Measurements from ENCODE around the gene CFAP46. TPM values are rescaled to one million over a fixed set of nuclear protein-coding genes. Genes with fewer than 3 reads are reported as not detected.
A peak's percentile ranks its signal among the peaks of the same experiment; 100 is the strongest.

The CFAP46 gene
- total and polyA plus RNA-seq, 7 experiments from 2014 or later: 0.05 TPM; not detected in 6

DNA sequence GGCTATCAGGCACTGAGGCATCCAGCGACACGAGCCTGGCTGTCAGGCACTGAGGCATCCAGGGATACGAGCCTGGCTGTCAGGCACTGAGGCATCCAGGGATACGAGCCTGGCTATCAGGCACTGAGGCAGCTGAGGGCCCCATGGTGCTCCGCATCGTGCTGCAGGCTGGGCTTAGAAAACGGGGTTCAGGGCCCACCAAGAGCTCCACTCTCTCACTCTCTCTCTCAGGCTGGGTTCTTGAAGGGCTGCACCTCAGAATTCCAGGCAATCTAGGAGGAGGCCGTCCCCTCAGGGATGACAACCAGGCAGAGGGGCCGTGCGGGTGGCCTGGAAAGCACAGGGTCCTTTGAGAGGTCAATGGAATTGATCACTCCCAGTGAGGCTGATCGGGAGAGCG lies 69.0 kb downstream of the CFAP46 start:
- Mint-ChIP-seq H3K4me1 (peaks cover 0 to 4% (median 0%) of the 10 kb centered on the region in 7 donors), H3K4me3 (no peak overlapping the region), H3K27ac (no peak overlapping the region), H3K9me3 (peaks cover 0 to 19% (median 4%) of the 10 kb centered on the region in 11 donors), H3K36me3 (peaks cover 0 to 8% (median 0%) of the 10 kb centered on the region in 5 donors), H3K27me3 (peaks cover 0 to 36% (median 19%) of the 10 kb centered on the region in 5 donors)
- ChIA-PET POLR2A (no interaction called here), CTCF (no interaction called here)
- DNase-seq (no peak), ATAC-seq (no peak)
- no peaks in the 10 kb centered on the region for H3K36me3 ChIP-seq (ENCODE audit: control insufficient read depth in 2 of 3, insufficient read depth in 3 of 3, low read length in 3 of 3)
- no peaks in the 10 kb centered on the region for H3K9me3 ChIP-seq (ENCODE audit: control insufficient read depth in 2 of 3, low read length in 3 of 3)
- intact Hi-C loops (cut with micrococcal nuclease): no loop called here
- H3K4me1 ChIP-seq (ENCODE audit: control insufficient read depth in 2 of 2, insufficient read depth in 2 of 2, low read length in 2 of 2): no peaks in the 10 kb centered on the region
- H3K27me3 ChIP-seq (ENCODE audit: control insufficient read depth in 2 of 2, insufficient read depth in 2 of 2, low read length in 2 of 2): no peaks in the 10 kb centered on the region
- H3K27ac ChIP-seq (ENCODE audit: low read depth, low read length): no peak overlapping the region
- no peak overlapping the region for H3K4me3 ChIP-seq (ENCODE audit: low read length)

DNA sequence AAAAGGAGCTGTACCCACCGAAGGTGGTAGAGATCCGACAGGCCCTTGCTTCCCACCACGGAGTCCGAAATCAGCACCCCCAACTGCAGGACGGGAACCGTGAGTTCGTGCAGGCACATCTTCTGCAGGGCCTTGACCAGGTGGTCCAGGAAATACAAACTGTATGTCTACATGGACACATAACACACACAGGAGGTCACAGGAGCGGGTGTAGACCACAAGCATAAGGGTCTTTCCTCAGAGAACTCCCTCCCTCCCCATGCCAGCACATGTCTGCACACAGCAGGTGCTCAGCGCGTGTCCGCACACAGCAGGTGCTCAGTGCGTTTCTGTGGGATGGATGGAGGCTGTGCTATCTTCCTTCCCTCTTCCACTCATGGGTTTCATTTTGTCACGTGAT lies 69.7 kb downstream of the CFAP46 start:
- no peaks in the 10 kb centered on the region for H3K36me3 ChIP-seq (ENCODE audit: control insufficient read depth in 2 of 3, insufficient read depth in 3 of 3, low read length in 3 of 3)
- no peak overlapping the region for H3K27ac ChIP-seq (ENCODE audit: low read depth, low read length)
- ATAC-seq (no peak), DNase-seq (peak in 1 of 9 donors; percentile 7)
- no peak overlapping the region for H3K4me3 ChIP-seq (ENCODE audit: low read length)
- H3K36me3 Mint-ChIP-seq: peaks cover 0 to 8% (median 0%) of the 10 kb centered on the region in 5 donors
- no peaks in the 10 kb centered on the region for H3K27me3 ChIP-seq (ENCODE audit: control insufficient read depth in 2 of 2, insufficient read depth in 2 of 2, low read length in 2 of 2)
- no peak overlapping the region for H3K4me3 Mint-ChIP-seq
- CTCF ChIA-PET: interaction anchor here (0.6 kb wide), 1 partner anchor 34 kb away, joined by 3 read pairs; no protein-coding TSS in a partner anchor
- no peak overlapping the region for H3K27ac Mint-ChIP-seq
- intact Hi-C loops (cut with micrococcal nuclease): no loop called here
- POLR2A ChIA-PET: no interaction called here
- peaks cover 0 to 19% (median 4%) of the 10 kb centered on the region in 11 donors for H3K9me3 Mint-ChIP-seq
- no peaks in the 10 kb centered on the region for H3K4me1 ChIP-seq (ENCODE audit: control insufficient read depth in 2 of 2, insufficient read depth in 2 of 2, low read length in 2 of 2)
- H3K27me3 Mint-ChIP-seq: peaks cover 0 to 36% (median 19%) of the 10 kb centered on the region in 5 donors
- peaks cover 0 to 4% (median 0%) of the 10 kb centered on the region in 7 donors for H3K4me1 Mint-ChIP-seq
- H3K9me3 ChIP-seq (ENCODE audit: control insufficient read depth in 2 of 3, low read length in 3 of 3): no peaks in the 10 kb centered on the region

DNA sequence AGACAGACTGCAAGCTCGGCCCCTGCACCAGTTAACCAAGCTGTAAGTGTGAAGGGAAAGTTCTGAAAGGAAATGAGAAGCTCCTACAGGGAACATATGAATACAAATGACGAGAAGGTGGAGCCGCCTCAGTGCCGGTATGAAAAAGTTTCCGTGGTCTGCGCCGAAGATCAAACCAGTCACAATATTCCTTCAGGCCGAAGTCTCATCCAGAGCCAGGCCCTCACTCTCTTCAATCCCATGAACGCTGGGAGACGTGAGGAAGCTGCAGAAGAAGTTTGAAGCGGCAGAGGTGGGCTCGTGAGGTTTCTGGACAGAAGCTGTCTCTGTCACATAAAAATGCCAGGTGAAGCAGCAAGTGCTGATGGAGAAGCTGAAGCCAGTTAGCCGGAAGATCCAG lies 71.9 kb downstream of the CFAP46 start:
- H3K27me3 Mint-ChIP-seq: peaks cover 0 to 26% (median 9%) of the 10 kb centered on the region in 5 donors
- POLR2A ChIA-PET: no interaction called here
- intact Hi-C loops (cut with micrococcal nuclease): no loop called here
- Histone ChIP-seq H3K27me3 (ENCODE audit: control insufficient read depth in 2 of 2, insufficient read depth in 2 of 2, low read length in 2 of 2) (no peaks in the 10 kb centered on the region), H3K4me3 (ENCODE audit: low read length) (no peak overlapping the region), H3K4me1 (ENCODE audit: control insufficient read depth in 2 of 2, insufficient read depth in 2 of 2, low read length in 2 of 2) (no peaks in the 10 kb centered on the region), H3K36me3 (ENCODE audit: control insufficient read depth in 2 of 3, insufficient read depth in 3 of 3, low read length in 3 of 3) (no peaks in the 10 kb centered on the region), H3K9me3 (ENCODE audit: control insufficient read depth in 2 of 3, low read length in 3 of 3) (no peaks in the 10 kb centered on the region), H3K27ac (ENCODE audit: low read depth, low read length) (no peak overlapping the region)
- H3K36me3 Mint-ChIP-seq: peaks cover 0 to 4% (median 0%) of the 10 kb centered on the region in 5 donors
- no peak for DNase-seq
- ATAC-seq: no peak
- peaks cover 0 to 15% (median 3%) of the 10 kb centered on the region in 11 donors for H3K9me3 Mint-ChIP-seq
- H3K4me1 Mint-ChIP-seq: peaks cover 0 to 4% (median 0%) of the 10 kb centered on the region in 7 donors
- H3K27ac Mint-ChIP-seq: no peak overlapping the region
- no peak overlapping the region for H3K4me3 Mint-ChIP-seq
- CTCF ChIA-PET: no interaction called here

DNA sequence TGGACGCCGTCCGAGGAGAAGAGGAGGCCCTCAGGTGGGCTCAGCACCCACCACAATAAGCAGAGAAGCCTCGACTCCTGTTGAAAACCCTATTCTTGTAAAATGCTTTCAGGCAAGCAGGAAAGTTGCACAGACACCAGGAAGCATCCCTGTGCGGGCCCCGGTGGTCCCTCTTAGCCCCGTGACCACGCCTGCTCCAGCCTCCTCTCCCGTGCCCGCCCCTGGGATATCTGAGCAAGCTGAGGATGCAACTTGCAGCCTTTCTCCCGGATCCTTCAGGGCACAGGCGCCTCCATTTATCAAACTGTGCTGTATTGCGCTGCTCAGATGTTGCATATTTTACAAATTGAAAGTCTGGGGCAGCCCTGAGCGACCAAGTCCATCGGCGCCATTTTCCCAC lies 72.7 kb downstream of the CFAP46 start:
- Mint-ChIP-seq H3K4me1 (peaks cover 0 to 7% (median 0%) of the 10 kb centered on the region in 7 donors), H3K27ac (no peak overlapping the region), H3K36me3 (no peaks in the 10 kb centered on the region), H3K9me3 (peaks cover 0 to 10% (median 0%) of the 10 kb centered on the region in 11 donors), H3K4me3 (no peak overlapping the region), H3K27me3 (peaks cover 0 to 19% (median 4%) of the 10 kb centered on the region in 5 donors)
- ATAC-seq (no peak), DNase-seq (peak in 1 of 9 donors; percentile 16)
- ChIA-PET CTCF (no interaction called here), POLR2A (no interaction called here)
- H3K4me1 ChIP-seq (ENCODE audit: control insufficient read depth in 2 of 2, insufficient read depth in 2 of 2, low read length in 2 of 2): no peaks in the 10 kb centered on the region
- intact Hi-C loops (cut with micrococcal nuclease): no loop called here
- no peaks in the 10 kb centered on the region for H3K27me3 ChIP-seq (ENCODE audit: control insufficient read depth in 2 of 2, insufficient read depth in 2 of 2, low read length in 2 of 2)
- H3K9me3 ChIP-seq (ENCODE audit: control insufficient read depth in 2 of 3, low read length in 3 of 3): no peaks in the 10 kb centered on the region
- H3K4me3 ChIP-seq (ENCODE audit: low read length): no peak overlapping the region
- no peaks in the 10 kb centered on the region for H3K36me3 ChIP-seq (ENCODE audit: control insufficient read depth in 2 of 3, insufficient read depth in 3 of 3, low read length in 3 of 3)
- no peak overlapping the region for H3K27ac ChIP-seq (ENCODE audit: low read depth, low read length)

DNA sequence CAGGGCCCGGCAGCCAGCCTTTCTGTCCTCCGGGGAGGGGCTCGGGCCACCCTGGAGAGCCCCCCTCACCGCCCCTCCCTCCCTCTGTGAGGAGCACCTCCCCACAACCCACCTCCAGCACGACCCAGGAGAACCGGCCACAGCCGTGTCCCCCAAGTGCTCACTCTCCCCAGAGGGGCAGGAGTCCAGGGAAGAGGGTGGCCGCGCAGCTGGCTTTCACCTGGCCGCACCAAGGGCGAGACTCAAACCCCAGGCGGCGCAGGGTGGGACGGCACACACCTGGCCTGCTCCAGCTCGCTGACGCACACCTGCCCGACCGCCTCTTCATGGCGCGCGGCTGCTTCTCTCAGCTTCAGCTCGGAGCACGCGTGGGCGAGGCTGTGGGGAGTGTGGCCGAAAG lies 73.4 kb downstream of the CFAP46 start:
- Histone ChIP-seq H3K27ac (ENCODE audit: low read depth, low read length) (no peak overlapping the region), H3K27me3 (ENCODE audit: control insufficient read depth in 2 of 2, insufficient read depth in 2 of 2, low read length in 2 of 2) (no peaks in the 10 kb centered on the region), H3K4me3 (ENCODE audit: low read length) (no peak overlapping the region), H3K4me1 (ENCODE audit: control insufficient read depth in 2 of 2, insufficient read depth in 2 of 2, low read length in 2 of 2) (no peaks in the 10 kb centered on the region), H3K9me3 (ENCODE audit: control insufficient read depth in 2 of 3, low read length in 3 of 3) (no peaks in the 10 kb centered on the region), H3K36me3 (ENCODE audit: control insufficient read depth in 2 of 3, insufficient read depth in 3 of 3, low read length in 3 of 3) (no peaks in the 10 kb centered on the region)
- DNase-seq (no peak), ATAC-seq (no peak)
- ChIA-PET CTCF (no interaction called here), POLR2A (no interaction called here)
- Mint-ChIP-seq H3K9me3 (peaks cover 0 to 10% (median 0%) of the 10 kb centered on the region in 11 donors), H3K27ac (no peak overlapping the region), H3K27me3 (peaks cover 0 to 19% (median 8%) of the 10 kb centered on the region in 5 donors), H3K4me3 (no peak overlapping the region), H3K4me1 (peaks cover 0 to 9% (median under 1%) of the 10 kb centered on the region in 7 donors), H3K36me3 (no peaks in the 10 kb centered on the region)
- intact Hi-C loops (cut with micrococcal nuclease): no loop called here

DNA sequence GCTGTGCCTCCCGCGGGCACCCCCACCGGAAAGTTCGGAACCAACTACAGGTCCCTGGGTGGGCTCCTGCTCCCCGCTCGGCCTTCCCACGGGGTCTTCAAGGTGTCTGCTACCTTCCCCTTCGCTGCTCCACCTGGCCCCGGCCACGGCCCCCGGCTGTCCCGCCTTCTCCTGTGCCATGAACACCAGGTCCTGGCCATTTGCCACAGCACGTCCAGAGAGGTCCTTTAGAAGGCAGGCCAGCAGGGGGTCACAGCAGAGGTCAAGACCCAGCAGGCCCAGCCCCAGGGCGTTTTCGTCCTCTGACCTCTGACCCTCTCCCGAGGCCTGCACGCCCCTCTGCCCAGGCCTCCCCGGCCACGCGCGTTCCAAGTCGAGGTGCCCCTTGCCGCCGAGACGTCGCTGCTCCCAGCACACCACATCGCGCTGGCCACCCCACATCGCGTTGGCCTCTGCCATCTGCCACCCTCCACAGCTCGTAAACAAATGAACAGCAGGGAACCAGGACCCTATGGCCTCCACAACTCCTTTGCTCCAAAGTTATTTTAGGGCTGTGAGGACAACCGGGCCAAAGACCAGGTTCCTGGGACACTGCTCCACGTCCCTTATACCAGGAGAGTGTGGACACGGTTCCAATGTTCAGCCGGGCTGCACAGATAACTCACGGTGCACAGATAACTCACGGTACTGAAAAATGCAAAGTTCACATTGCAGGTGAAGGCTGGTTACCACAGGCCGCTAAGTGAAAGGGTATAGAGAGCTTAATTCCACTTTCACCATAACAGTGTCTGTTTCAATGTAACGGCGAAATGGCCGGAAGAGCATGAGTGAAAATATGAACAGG lies 74.3 kb downstream of the CFAP46 start:
- Mint-ChIP-seq H3K4me3 (no peak overlapping the region), H3K9me3 (peaks cover 0 to 10% (median 0%) of the 10 kb centered on the region in 11 donors), H3K4me1 (peaks cover 4 to 17% (median 9%) of the 10 kb centered on the region in 7 donors), H3K36me3 (no peaks in the 10 kb centered on the region), H3K27me3 (peaks cover 0 to 16% (median 11%) of the 10 kb centered on the region in 5 donors), H3K27ac (no peak overlapping the region)
- POLR2A ChIA-PET: no interaction called here
- Histone ChIP-seq H3K9me3 (ENCODE audit: control insufficient read depth in 2 of 3, low read length in 3 of 3) (no peaks in the 10 kb centered on the region), H3K27ac (ENCODE audit: low read depth, low read length) (no peak overlapping the region), H3K36me3 (ENCODE audit: control insufficient read depth in 2 of 3, insufficient read depth in 3 of 3, low read length in 3 of 3) (no peaks in the 10 kb centered on the region), H3K27me3 (ENCODE audit: control insufficient read depth in 2 of 2, insufficient read depth in 2 of 2, low read length in 2 of 2) (no peaks in the 10 kb centered on the region), H3K4me1 (ENCODE audit: control insufficient read depth in 2 of 2, insufficient read depth in 2 of 2, low read length in 2 of 2) (peaks cover 0 to 6% of the 10 kb centered on the region in 2 donors), H3K4me3 (ENCODE audit: low read length) (no peak overlapping the region)
- intact Hi-C loops (cut with micrococcal nuclease): no loop called here
- no peak for ATAC-seq
- CTCF ChIA-PET: no interaction called here
- no peak for DNase-seq
